HepG2 (cell line): ENCODE data around the gene TTC28. TPM values are rescaled to one million over a fixed set of nuclear protein-coding genes. Genes with fewer than 3 reads are reported as not detected.

Source experiments
- CEBPG ChIP-seq: IDR thresholded peaks from 2 replicates; pipeline ENCODE4 v1.6.1; 2016
- CENPT ChIP-seq: sonication (generic); formaldehyde crosslinking; IDR thresholded peaks from 2 replicates; pipeline ENCODE4 v1.8.0; 2022; ENCODE audit warnings: low read depth, mild to moderate bottlenecking, moderate library complexity, missing genetic modification reagents
- HDAC2 ChIP-seq: sonication (generic); formaldehyde crosslinking; IDR thresholded peaks from 2 replicates; pipeline ENCODE4 v1.4.0; 2020; ENCODE audit warnings: missing genetic modification reagents
- JDP2 ChIP-seq: sonication (generic); formaldehyde crosslinking; IDR thresholded peaks from 2 replicates; pipeline ENCODE4 v1.8.1; 2022; ENCODE audit warnings: missing genetic modification reagents, borderline replicate concordance
- TMF1 ChIP-seq: sonication (generic); formaldehyde crosslinking; IDR thresholded peaks from 2 replicates; pipeline ENCODE4 v1.8.1; 2022; ENCODE audit warnings: low read depth, missing genetic modification reagents
- ZBTB44 ChIP-seq: sonication (generic); formaldehyde crosslinking; IDR thresholded peaks from 2 replicates; pipeline ENCODE4 v1.4.0; 2020; ENCODE audit warnings: missing genetic modification reagents
- ZFP82 ChIP-seq: sonication (generic); formaldehyde crosslinking; IDR thresholded peaks from 2 replicates; pipeline ENCODE4 v1.5.1; 2020; ENCODE audit warnings: mild to moderate bottlenecking, missing genetic modification reagents, borderline replicate concordance
- ZKSCAN5 ChIP-seq: sonication (generic); formaldehyde crosslinking; IDR thresholded peaks from 2 replicates; pipeline ENCODE4 v1.5.1; 2020; ENCODE audit warnings: mild to moderate bottlenecking, missing genetic modification reagents
- ZNF124 ChIP-seq: sonication (generic); formaldehyde crosslinking; IDR thresholded peaks from 2 replicates; pipeline ENCODE4 v1.4.0; 2020; ENCODE audit warnings: missing genetic modification reagents
- ZNF431 ChIP-seq: sonication (generic); formaldehyde crosslinking; IDR thresholded peaks from 2 replicates; pipeline ENCODE4 v1.9.0; 2022; ENCODE audit warnings: missing genetic modification reagents, low read depth, mild to moderate bottlenecking, borderline replicate concordance
- ZNF530 ChIP-seq: sonication (generic); formaldehyde crosslinking; IDR thresholded peaks from 2 replicates; pipeline ENCODE4 v1.5.0; 2020; ENCODE audit warnings: low read depth, mild to moderate bottlenecking, missing genetic modification reagents
- ZNF782 ChIP-seq: sonication (generic); formaldehyde crosslinking; IDR thresholded peaks from 2 replicates; pipeline ENCODE4 v1.4.0; 2020; ENCODE audit warnings: missing genetic modification reagents, mild to moderate bottlenecking, borderline replicate concordance
- ZNF839 ChIP-seq: sonication (generic); formaldehyde crosslinking; IDR thresholded peaks from 2 replicates; pipeline ENCODE4 v1.4.0; 2020; ENCODE audit warnings: missing genetic modification reagents, mild to moderate bottlenecking, borderline replicate concordance
- ZSCAN22 ChIP-seq: sonication (generic); formaldehyde crosslinking; IDR thresholded peaks from 2 replicates; pipeline ENCODE4 v1.4.0; 2020; ENCODE audit warnings: mild to moderate bottlenecking, missing genetic modification reagents
- polyA plus RNA-seq, 8 experiments: library from polyadenylated mRNA; depleted of rRNA in 3 of 8; stranded (reverse) in 7 of 8; unstranded in 1 of 8; fragments of >200 nt; fragmentation: Illumina TruSeq in 4 of 8; extraction: Trizol in 4 of 8; gene quantifications; 2 replicates each; pipeline versions ENCODE4 v1.2.1 to v1.2.3, GENCODE V29; 2011 to 2016; ENCODE audit warnings: low read depth in 4 of 8, missing spikeins in 1 of 8, mixed read lengths in 1 of 8; ENCODE audit not compliant: insufficient read depth in 1 of 8
- total RNA-seq, 5 experiments: library from RNA; depleted of rRNA; stranded (reverse); fragments of >200 nt; fragmentation: Illumina TruSeq; extraction: Trizol; gene quantifications; 2 replicates each; pipeline ENCODE4 v1.2.3, GENCODE V29; 2016; ENCODE audit warnings: low read depth in 1 of 5
- TF ChIP-seq, protein P1 (sequence below): sonication (generic); formaldehyde crosslinking; IDR thresholded peaks from 2 replicates; pipeline ENCODE4 v1.8.0; 2022; ENCODE audit warnings: missing genetic modification reagents, mild to moderate bottlenecking, moderate library complexity, borderline replicate concordance

Gene TTC28
- total and polyA plus RNA-seq, 2 of the 13 experiments (the other 11 are each of a cell fraction or from before 2014, with no cell fraction given): 4.2 to 13.1 TPM

GRCh38 chr22:28223826-28224225 is 455.8 kb downstream of the TTC28 start (continued):
- TF ChIP-seq JDP2 (CRISPR knock-in tag): no peak
- no peak for TF ChIP-seq ZNF782 (CRISPR knock-in tag)
- TF ChIP-seq HDAC2 (CRISPR knock-in tag): no peak
- no peak for TF ChIP-seq ZNF530 (CRISPR knock-in tag)
- TF ChIP-seq CENPT (CRISPR knock-in tag): no peak
- TF ChIP-seq ZBTB44 (CRISPR knock-in tag): no peak
- TF ChIP-seq, protein P1, sequence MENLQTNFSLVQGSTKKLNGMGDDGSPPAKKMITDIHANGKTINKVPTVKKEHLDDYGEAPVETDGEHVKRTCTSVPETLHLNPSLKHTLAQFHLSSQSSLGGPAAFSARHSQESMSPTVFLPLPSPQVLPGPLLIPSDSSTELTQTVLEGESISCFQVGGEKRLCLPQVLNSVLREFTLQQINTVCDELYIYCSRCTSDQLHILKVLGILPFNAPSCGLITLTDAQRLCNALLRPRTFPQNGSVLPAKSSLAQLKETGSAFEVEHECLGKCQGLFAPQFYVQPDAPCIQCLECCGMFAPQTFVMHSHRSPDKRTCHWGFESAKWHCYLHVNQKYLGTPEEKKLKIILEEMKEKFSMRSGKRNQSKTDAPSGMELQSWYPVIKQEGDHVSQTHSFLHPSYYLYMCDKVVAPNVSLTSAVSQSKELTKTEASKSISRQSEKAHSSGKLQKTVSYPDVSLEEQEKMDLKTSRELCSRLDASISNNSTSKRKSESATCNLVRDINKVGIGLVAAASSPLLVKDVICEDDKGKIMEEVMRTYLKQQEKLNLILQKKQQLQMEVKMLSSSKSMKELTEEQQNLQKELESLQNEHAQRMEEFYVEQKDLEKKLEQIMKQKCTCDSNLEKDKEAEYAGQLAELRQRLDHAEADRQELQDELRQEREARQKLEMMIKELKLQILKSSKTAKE (CRISPR knock-in tag): no peak
- no peak for TF ChIP-seq CEBPG (CRISPR knock-in tag)
- no peak for TF ChIP-seq ZNF124
- no peak for TF ChIP-seq ZSCAN22 (CRISPR knock-in tag)
- no peak for TF ChIP-seq ZKSCAN5 (CRISPR knock-in tag)
- TF ChIP-seq TMF1: no peak
- no peak for TF ChIP-seq ZNF431
- no peak for TF ChIP-seq ZNF839 (CRISPR knock-in tag)
- no peak for TF ChIP-seq ZFP82
- TF ChIP-seq, all 625 proteins: peak for 0
